Measurements from ENCODE around the gene LRPAP1. TPM values are rescaled to one million over a fixed set of nuclear protein-coding genes. Genes with fewer than 3 reads are reported as not detected.
"Not testable (repeated sequence)": the region's sequence is repeated elsewhere in the genome, so short reads cannot be mapped to it uniquely, and the experiment has no call there.

Gene LRPAP1
- total RNA-seq, 1 experiment from 2014 or later: 126 TPM

DNA sequence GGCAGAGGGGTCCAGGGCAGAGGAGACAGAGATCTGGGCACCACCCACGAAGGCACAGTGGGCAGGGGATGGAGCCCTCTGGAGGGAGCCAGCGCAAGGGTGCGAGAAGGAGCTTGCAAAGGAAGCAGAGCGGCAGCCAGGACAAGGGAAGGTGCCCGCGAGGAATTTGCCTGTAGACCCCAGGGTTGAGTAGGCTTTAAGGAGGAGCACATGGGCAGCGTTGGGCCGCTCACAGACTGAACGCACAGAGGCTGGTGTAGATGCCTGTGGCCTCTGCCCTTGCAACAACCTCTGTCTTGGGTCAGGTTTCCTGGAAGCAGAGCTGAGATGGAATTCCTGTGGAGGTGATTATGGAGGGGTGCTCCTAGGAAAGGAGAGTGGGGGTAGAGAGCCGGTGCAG lies 3.6 kb upstream of the LRPAP1 start:
- H2AFZ ChIP-seq; H3K27ac ChIP-seq; H3K4me3 ChIP-seq; intact Hi-C loops (cut with micrococcal nuclease; ENCODE audit: unreplicated experiment); H3K36me3 ChIP-seq (ENCODE audit: low read depth); H3K4me2 ChIP-seq; H3F3A ChIP-seq (ENCODE audit: insufficient read depth, low read depth); H3K9me2 ChIP-seq (ENCODE audit: insufficient read depth); BruUV-seq (replicated peaks); H3K4me1 ChIP-seq (replicated peaks; ENCODE audit: insufficient read depth); DNase-seq; POLR2A ChIA-PET (ENCODE audit: unreplicated experiment); H3K9me3 ChIP-seq (ENCODE audit: insufficient read depth, low read depth); H3K27me3 ChIP-seq (ENCODE audit: insufficient read depth, low read depth); H4K20me1 ChIP-seq (ENCODE audit: insufficient read depth); CTCF ChIA-PET: not testable (repeated sequence)
- peaks cover 11% of the 10 kb centered on the region for H3K79me2 ChIP-seq (ENCODE audit: low read depth)

DNA sequence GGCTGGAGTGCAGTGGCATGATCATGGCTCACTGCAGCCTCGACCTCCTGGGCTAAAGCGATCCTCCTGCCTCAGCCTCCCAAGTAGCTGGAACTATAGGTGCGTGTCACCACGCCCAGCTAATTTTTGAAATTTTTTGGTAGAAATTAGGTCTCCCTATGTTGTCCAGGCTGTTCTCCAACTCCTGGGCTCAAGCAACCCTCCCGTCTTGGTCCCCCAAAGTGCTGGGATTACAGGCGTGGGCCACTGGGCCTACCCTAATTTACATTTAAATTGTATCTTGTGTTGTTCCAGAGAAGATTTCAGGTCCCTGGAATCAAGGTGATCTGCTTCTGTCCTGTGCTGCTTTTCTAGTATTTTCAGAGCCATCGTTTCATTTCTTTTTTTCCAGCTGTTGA lies 1.2 kb upstream of the LRPAP1 start:
- ChIA-PET CTCF (interaction anchor here (0.5 kb wide), 1 partner anchor 920 kb away, joined by 6 read pairs; no protein-coding TSS in a partner anchor), POLR2A (ENCODE audit: unreplicated experiment) (no interaction called here)
- H3K4me1 ChIP-seq (replicated peaks; ENCODE audit: insufficient read depth): peaks cover 8% of the 10 kb centered on the region; the same call in 1 of the 2 replicates
- H3K4me2 ChIP-seq: no peak overlapping the region
- H3K9me3 ChIP-seq (ENCODE audit: insufficient read depth, low read depth): no peaks in the 10 kb centered on the region
- H3K27ac ChIP-seq: no peak overlapping the region
- TF ChIP-seq CTCF (conservative IDR thresholded peaks at IDR 0.05) (no peak), EZH2 (IDR thresholded peaks at IDR 0.05; ENCODE audit: low read depth) (no peak)
- H3K79me2 ChIP-seq (ENCODE audit: low read depth): peaks cover 16% of the 10 kb centered on the region
- intact Hi-C loops (cut with micrococcal nuclease; ENCODE audit: unreplicated experiment): loop anchor here (5.0 kb wide), 2 partner anchors 276 to 349 kb away; no protein-coding TSS in a partner anchor
- no peaks in the 10 kb centered on the region for H3K9me2 ChIP-seq (ENCODE audit: insufficient read depth)
- no peaks in the 10 kb centered on the region for H3K36me3 ChIP-seq (ENCODE audit: low read depth)
- BruUV-seq (replicated peaks): no TSS peak
- no peak for DNase-seq
- H3F3A ChIP-seq (ENCODE audit: insufficient read depth, low read depth): no peaks in the 10 kb centered on the region
- H2AFZ ChIP-seq: no peak overlapping the region
- 0 out of 2 replicates have a peak, but pooled peaks cover 6% of the 10 kb centered on the region for H3K27me3 ChIP-seq (ENCODE audit: insufficient read depth, low read depth)
- H4K20me1 ChIP-seq (ENCODE audit: insufficient read depth): no peaks in the 10 kb centered on the region; the same call in 1 of the 2 replicates
- H3K4me3 ChIP-seq: no peak overlapping the region

GRCh38 chr4:3532751-3533422 lies 665 bp upstream of the LRPAP1 start:
- peak overlapping the region; percentile 93; the same call in 1 of the 2 replicates for H3K4me2 ChIP-seq
- H3K9me2 ChIP-seq (ENCODE audit: insufficient read depth): no peaks in the 10 kb centered on the region
- H3K27me3 ChIP-seq (ENCODE audit: insufficient read depth, low read depth): 0 out of 2 replicates have a peak, but pooled peaks cover 6% of the 10 kb centered on the region
- H3K4me3 ChIP-seq: no peak overlapping the region; the same call in 1 of the 2 replicates
- H3K36me3 ChIP-seq (ENCODE audit: low read depth): no peaks in the 10 kb centered on the region
- H3F3A ChIP-seq (ENCODE audit: insufficient read depth, low read depth): no peaks in the 10 kb centered on the region
- DNase-seq: no peak
- no peak for TF ChIP-seq EZH2 (IDR thresholded peaks at IDR 0.05; ENCODE audit: low read depth)
- no peak for TF ChIP-seq CTCF (conservative IDR thresholded peaks at IDR 0.05)
- no peaks in the 10 kb centered on the region; the same call in 1 of the 2 replicates for H4K20me1 ChIP-seq (ENCODE audit: insufficient read depth)
- peaks cover 16% of the 10 kb centered on the region for H3K79me2 ChIP-seq (ENCODE audit: low read depth)
- no TSS peak for BruUV-seq (replicated peaks)
- POLR2A ChIA-PET (ENCODE audit: unreplicated experiment): no interaction called here
- intact Hi-C loops (cut with micrococcal nuclease; ENCODE audit: unreplicated experiment): loop anchor here (5.0 kb wide), 2 partner anchors 276 to 349 kb away; no protein-coding TSS in a partner anchor
- CTCF ChIA-PET: interaction anchor here (0.5 kb wide), 1 partner anchor 920 kb away, joined by 6 read pairs; no protein-coding TSS in a partner anchor
- H2AFZ ChIP-seq: no peak overlapping the region
- peaks cover 8% of the 10 kb centered on the region; the same call in 1 of the 2 replicates for H3K4me1 ChIP-seq (replicated peaks; ENCODE audit: insufficient read depth)
- no peak overlapping the region for H3K27ac ChIP-seq
- no peaks in the 10 kb centered on the region for H3K9me3 ChIP-seq (ENCODE audit: insufficient read depth, low read depth)

Data from PC-9 (cell line).